ELR (cell line): ENCODE data around the gene MFSD12.

Experiments
- DNase-seq: peaks from one replicate; pipeline ENCODE4 v3.0.0-alpha.2; 2015; ENCODE audit warnings: low read depth

Gene MFSD12

DNA sequence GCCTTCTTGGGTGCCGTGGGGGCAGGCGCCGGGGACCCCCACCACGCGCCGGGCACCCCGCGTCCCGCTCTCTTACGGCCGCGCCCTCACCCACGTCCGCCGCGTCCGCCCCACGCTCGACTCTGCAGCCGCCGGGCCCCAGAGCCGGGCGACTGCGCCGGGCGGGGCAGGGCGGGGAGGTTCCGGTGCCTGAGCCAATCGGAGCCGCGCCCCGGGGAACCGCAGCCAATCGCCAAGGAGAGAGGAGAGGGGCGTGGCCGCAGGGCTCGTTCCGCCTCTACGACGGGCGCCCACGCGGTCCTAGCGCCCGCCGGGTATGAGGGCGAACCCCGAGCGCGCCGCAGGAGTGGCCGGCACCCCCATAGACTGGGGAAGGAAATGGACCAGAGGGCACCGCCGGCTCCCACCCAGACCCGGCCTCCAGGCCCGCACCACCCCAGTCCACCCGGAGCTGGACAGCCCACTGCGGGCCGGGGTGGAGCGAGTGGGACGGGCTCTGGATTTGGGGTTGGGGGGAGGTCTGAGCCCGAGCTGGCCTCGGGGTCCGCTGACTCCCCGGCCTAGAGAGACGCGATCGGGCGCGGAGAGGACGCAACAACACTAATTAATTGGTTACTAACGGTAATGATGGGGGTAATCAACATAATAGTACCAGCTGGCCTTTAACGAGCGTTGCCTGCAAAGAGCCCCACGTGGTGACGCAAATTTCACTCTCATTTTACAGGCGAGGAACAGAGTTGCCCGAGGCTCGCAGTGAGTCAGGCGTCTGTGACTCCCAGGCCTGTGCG is at the start of gene MFSD12:
Gene MFSD12, minus strand, starts transcription at position 126 of the 788 bp plus-strand sequence. CDS start 183 bp downstream, outside the sequence.
- peak; percentile 98 for DNase-seq

GRCh38 chr19:3606690-3607289 is 49.4 kb upstream of the MFSD12 start, which contains the start of gene TBXA2R:
Gene TBXA2R, minus strand, starts transcription at chr19:3606875. Its CDS starts 6,241 bp downstream, at chr19:3600634.
- DNase-seq: peak; percentile 78

GRCh38 chr19:3606174-3606689 is 48.8 kb upstream of the MFSD12 start:
- peak; percentile 45 for DNase-seq

DNA sequence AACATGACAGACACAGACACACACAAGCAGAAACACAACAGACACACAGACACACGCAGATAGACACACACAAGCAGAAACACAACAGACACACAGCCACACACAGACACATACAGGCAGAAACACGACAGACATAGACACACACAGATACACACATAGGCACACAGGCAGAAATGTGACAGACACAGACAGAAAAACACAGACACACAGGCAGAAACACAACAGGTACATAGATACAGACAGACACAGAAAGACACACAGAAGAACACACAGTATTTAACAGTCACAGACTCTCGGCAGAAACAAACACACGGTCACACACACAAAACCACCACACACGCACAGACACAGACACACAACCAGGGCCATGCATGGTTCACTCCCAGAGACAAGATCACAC is 48.4 kb upstream of the MFSD12 start:
- DNase-seq: no peak

- no peak for DNase-seq
Measured at GRCh38 chr19:3605361-3605760, 48.0 kb upstream of the MFSD12 start.

DNA sequence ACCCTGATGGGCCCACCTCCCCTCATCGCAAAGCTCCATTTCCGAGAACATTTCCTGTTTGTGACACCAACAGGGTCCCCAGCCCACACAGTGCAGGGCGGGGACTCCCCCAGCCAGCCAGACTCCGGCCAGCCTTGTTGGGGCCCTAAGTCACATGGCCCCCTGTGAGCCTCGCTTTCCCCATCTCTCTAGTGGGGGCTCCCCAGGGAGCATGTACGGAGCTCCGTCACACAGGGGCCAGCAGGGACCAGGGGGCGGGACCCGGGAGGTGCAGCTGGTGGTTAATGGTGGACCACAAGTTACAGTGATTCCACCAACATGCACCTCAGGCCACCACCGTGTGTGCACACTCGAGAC is 47.6 kb upstream of the MFSD12 start:
- no peak for DNase-seq

GRCh38 chr19:3604227-3604986 is 47.0 kb upstream of the MFSD12 start:
- no peak for DNase-seq

GRCh38 chr19:3603121-3603811 is 45.9 kb upstream of the MFSD12 start:
- no peak for DNase-seq

DNA sequence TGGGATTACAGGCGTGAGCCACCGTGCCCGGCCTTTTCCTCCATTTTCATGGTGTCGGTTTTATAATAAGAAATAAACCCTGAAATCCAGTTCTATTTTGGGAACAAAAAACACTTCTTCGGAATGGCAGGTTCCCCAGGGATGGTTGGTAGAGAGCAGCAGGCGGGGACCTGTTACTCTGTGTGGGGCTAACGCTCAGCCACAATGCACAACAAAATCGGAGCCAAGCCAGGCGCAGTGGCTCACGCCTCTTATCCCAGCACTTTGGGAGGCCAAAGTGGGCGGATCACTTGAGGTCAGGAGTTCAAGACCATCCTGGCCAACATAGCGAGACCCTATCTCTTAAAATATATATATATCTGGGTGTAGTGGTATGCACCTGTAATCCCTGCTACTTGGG is 43.6 kb upstream of the MFSD12 start:
- DNase-seq: no peak

- DNase-seq: peak; percentile 40
Measured at GRCh38 chr19:3599776-3600187, 42.4 kb upstream of the MFSD12 start.

GRCh38 chr19:3595521-3596061 is 38.2 kb upstream of the MFSD12 start:
- no peak for DNase-seq

DNA sequence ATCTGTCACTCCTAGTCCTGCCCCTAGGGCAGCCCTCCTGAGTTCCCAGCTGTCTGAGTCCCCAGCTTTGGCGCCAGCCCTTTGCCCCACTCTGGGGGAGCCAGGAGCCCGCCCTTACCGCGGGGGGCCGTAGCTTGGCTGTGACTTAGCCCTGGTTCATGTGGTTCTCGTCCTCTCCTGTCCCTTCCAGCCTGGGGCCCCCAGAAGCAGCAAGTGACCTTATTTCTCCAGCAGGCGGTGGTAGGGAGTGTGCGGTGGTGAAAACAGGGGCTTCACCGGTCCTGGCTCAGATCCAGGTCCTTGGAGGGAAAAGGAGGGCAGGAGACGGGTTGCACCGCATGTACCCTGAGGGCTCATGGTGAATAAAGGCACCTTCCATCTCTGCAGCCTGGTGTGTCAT is 35.8 kb upstream of the MFSD12 start:
- no peak for DNase-seq

DNA sequence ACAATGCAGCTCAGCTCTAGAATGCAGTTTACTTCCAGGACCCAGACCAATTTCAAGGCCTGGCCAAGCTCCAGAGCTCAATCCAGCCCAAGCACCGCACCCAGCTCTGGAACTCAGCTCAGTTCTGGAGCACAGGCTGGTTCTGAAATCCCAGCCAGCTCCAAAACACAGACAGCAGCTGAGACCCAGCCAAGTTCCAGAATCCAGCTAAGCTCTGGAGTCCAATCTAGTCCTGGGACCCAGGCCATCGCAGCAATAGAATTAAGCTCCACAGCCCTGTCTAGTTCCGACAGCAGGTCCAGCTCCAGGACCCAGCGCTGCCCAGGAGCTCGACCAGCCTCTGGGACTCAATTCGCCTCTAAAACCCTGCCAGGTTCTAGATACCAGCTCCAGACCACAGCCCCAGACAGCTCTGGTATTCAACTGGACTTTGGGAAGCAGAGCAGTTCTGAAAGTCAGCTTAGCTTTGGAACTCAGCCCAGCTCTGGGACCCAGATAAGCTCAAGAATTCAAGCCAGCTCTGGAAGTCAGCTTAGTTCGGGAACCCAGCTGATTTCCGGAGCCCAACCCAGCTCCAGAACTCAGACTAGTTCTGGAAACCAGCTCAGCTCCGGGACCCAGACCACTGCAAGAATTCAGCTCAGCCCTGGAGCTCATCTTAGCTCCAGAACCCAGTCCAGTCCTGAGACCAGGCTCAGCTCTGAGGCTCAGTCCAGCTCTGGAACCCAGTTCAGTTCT is 34.7 kb upstream of the MFSD12 start:
- DNase-seq: no peak

GRCh38 chr19:3590991-3591659 is 33.7 kb upstream of the MFSD12 start:
- no peak for DNase-seq

- no peak for DNase-seq
Measured at GRCh38 chr19:3589949-3590348, 32.6 kb upstream of the MFSD12 start.

- DNase-seq: no peak
Measured at GRCh38 chr19:3589439-3589838, 32.1 kb upstream of the MFSD12 start.

- no peak for DNase-seq
Measured at GRCh38 chr19:3586707-3587346, 29.4 kb upstream of the MFSD12 start.

DNA sequence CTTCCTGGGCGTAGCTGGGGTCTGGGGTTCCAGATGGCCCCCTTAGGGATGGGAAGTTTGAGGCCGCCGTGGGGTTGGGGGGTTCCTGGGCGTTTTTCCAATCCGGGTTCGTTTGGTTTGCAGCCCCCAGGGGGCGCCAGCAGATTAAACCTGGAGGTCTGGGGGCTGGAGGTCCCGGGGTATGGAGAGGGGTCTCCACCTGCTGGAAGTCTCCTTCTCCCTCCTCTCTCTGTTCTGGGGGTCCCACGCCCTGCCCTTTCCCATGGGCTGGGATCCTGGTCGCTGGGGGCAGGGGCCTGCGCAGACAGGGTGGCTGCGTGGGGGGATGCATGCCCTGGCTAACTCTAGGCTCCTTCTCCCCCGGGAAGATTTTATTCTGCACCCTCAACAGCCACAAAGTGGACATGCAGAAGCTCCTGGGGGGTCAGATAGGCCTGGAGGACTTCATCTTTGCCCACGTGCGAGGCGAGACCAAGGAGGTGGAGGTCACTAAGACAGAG is 28.8 kb upstream of the MFSD12 start:
- DNase-seq: no peak

- no peak for DNase-seq
Measured at GRCh38 chr19:3585301-3586126, 28.1 kb upstream of the MFSD12 start, which contains the start of gene GIPC3. Gene GIPC3, plus strand, starts transcription at chr19:3585478. Its CDS starts 120 bp downstream, at chr19:3585598.
